Caco-2 (cell line): ENCODE measurements around the gene TRPM8. TPM values are rescaled to one million over a fixed set of nuclear protein-coding genes. Genes with fewer than 3 reads are reported as not detected.

Experiments used
- BruUV-seq: library from RNA; stranded (reverse); fragments of 400-500 nt; replicated peaks from 2 replicates; lab custom pipeline; 2021; lab: Mats Ljungman, UMichigan
- CTCF ChIA-PET: fragments of 300-600 bp; sonication (Branson Sonifier 250); formaldehyde crosslinking; loops from one replicate; lab custom pipeline; 2022; ENCODE audit warnings: antibody characterized with exemption; lab: Charles Lee
- POLR2A ChIA-PET: fragments of 300-600 bp; sonication (Branson Sonifier 250); formaldehyde crosslinking; loops from one replicate; lab custom pipeline; 2022; ENCODE audit warnings: antibody characterized with exemption; lab: Charles Lee
- DNase-seq, 2 experiments: peaks; one replicate each; pipeline versions ENCODE4 v3.0.0 to v3.0.0-alpha.2; 2020 to 2022
- H3K27me3 ChIP-seq: replicated peaks from 2 replicates; pipeline ENCODE4 v1.6.0; 2011; ENCODE audit warnings: low read length; ENCODE audit not compliant: control insufficient read depth, insufficient read depth
- H3K36me3 ChIP-seq: 2 replicates; pipeline ENCODE4 v1.5.1; 2011; ENCODE audit warnings: low read length; ENCODE audit not compliant: control insufficient read depth, insufficient read depth
- H3K4me1 ChIP-seq: fragments of 250-450 bp; sonication (Bioruptor Pico); 2 replicates; pipeline ENCODE4 v1.5.1; 2020; ENCODE audit warnings: mild to moderate bottlenecking
- H3K4me3 ChIP-seq: 2 replicates; pipeline ENCODE4 v1.5.1; 2011; ENCODE audit warnings: low read depth, mild to moderate bottlenecking, control low read depth, low read length
- H3K9me3 ChIP-seq: fragments of 250-450 bp; sonication (Bioruptor Pico); 2 replicates; pipeline ENCODE4 v1.5.1; 2020; ENCODE audit warnings: mild to moderate bottlenecking, moderate library complexity
- H3K27ac Mint-ChIP-seq: one replicate; pipeline ENCODE4 v1.8.0; 2022; ENCODE audit warnings: mixed read lengths; ENCODE audit not compliant: unreplicated experiment
- H3K27me3 Mint-ChIP-seq: one replicate; pipeline ENCODE4 v1.8.0; 2022; ENCODE audit warnings: mixed read lengths; ENCODE audit not compliant: insufficient read depth, unreplicated experiment
- H3K36me3 Mint-ChIP-seq: one replicate; pipeline ENCODE4 v1.8.0; 2022; ENCODE audit warnings: mild to moderate bottlenecking, mixed read lengths; ENCODE audit not compliant: insufficient read depth, unreplicated experiment
- H3K4me1 Mint-ChIP-seq: one replicate; pipeline ENCODE4 v1.8.0; 2022; ENCODE audit warnings: low read depth, mixed read lengths; ENCODE audit not compliant: unreplicated experiment
- H3K4me3 Mint-ChIP-seq: one replicate; pipeline ENCODE4 v1.8.0; 2022; ENCODE audit warnings: mild to moderate bottlenecking, moderate library complexity, mixed read lengths; ENCODE audit not compliant: unreplicated experiment
- H3K9me3 Mint-ChIP-seq: one replicate; pipeline ENCODE4 v1.8.0; 2022; ENCODE audit warnings: mixed read lengths; ENCODE audit not compliant: unreplicated experiment
- CTCF ChIP-seq, 2 experiments: fragments of 200-600 bp in 1 of 2; IDR thresholded peaks; 1 replicate in 1 of 2; 2 replicates in 1 of 2; pipeline versions ENCODE4 v1.5.1 to v1.8.0; 2011 to 2022; ENCODE audit warnings: antibody characterized with exemption in 1 of 2, control low read depth in 1 of 2, inconsistent platforms in 1 of 2, low read depth in 1 of 2, low read length in 1 of 2, mild to moderate bottlenecking in 1 of 2, moderate library complexity in 1 of 2; ENCODE audit not compliant: insufficient read depth in 1 of 2, severe bottlenecking in 1 of 2, unreplicated experiment in 1 of 2
- intact Hi-C: fragments of 100-400 bp; cut with micrococcal nuclease; formaldehyde crosslinking; loops from one replicate; pipeline ENCODE4 v1.10.0; 2022; ENCODE audit not compliant: unreplicated experiment
- total RNA-seq: library from RNA; stranded (reverse); gene quantifications from 2 replicates; pipeline ENCODE4 v1.2.3, GENCODE V29; 2022

Gene TRPM8
- total RNA-seq, 1 experiment from 2014 or later, result not detected

- ChIA-PET POLR2A (no interaction called here), CTCF (no interaction called here)
- intact Hi-C loops, result no loop called here
- no peak for TF ChIP-seq CTCF (IDR thresholded peaks at IDR 0.05; ENCODE audit: insufficient read depth in 1 of 2, low read depth in 1 of 2, low read length in 1 of 2, severe bottlenecking in 1 of 2, unreplicated experiment in 1 of 2)
- peak overlapping the region; percentile 15 for H3K4me3 Mint-ChIP-seq
- BruUV-seq, result no TSS peak
- H3K36me3 Mint-ChIP-seq, result no peaks in the 10 kb centered on the region
- peaks cover 19% of the 10 kb centered on the region for H3K9me3 Mint-ChIP-seq
- Histone ChIP-seq H3K4me3 (no peak overlapping the region), H3K9me3 (no peaks in the 10 kb centered on the region), H3K4me1 (no peaks in the 10 kb centered on the region), H3K27me3 (no peaks in the 10 kb centered on the region), H3K36me3 (no peaks in the 10 kb centered on the region)
- peaks cover 16% of the 10 kb centered on the region for H3K27me3 Mint-ChIP-seq
- no peak for DNase-seq
- no peaks in the 10 kb centered on the region for H3K4me1 Mint-ChIP-seq
- no peak overlapping the region for H3K27ac Mint-ChIP-seq
These were observed 108.8 kb downstream of the TRPM8 start for GRCh38 chr2:234025891-234026401.

GRCh38 chr2:234026693-234027254 lies 109.6 kb downstream of the TRPM8 start:
- H3K4me3 ChIP-seq, result no peak overlapping the region
- H3K27me3 Mint-ChIP-seq, result peaks cover 16% of the 10 kb centered on the region
- CTCF ChIA-PET, result no interaction called here
- no peak for TF ChIP-seq CTCF (IDR thresholded peaks at IDR 0.05; ENCODE audit: insufficient read depth in 1 of 2, low read depth in 1 of 2, low read length in 1 of 2, severe bottlenecking in 1 of 2, unreplicated experiment in 1 of 2)
- no peak overlapping the region for H3K4me3 Mint-ChIP-seq
- no peak for DNase-seq
- no peaks in the 10 kb centered on the region for H3K4me1 ChIP-seq
- no TSS peak for BruUV-seq
- no peaks in the 10 kb centered on the region for H3K27me3 ChIP-seq
- no peak overlapping the region for H3K27ac Mint-ChIP-seq
- H3K36me3 Mint-ChIP-seq, result no peaks in the 10 kb centered on the region
- H3K9me3 ChIP-seq, result no peaks in the 10 kb centered on the region
- no peaks in the 10 kb centered on the region for H3K36me3 ChIP-seq
- peaks cover 19% of the 10 kb centered on the region for H3K9me3 Mint-ChIP-seq
- intact Hi-C loops, result no loop called here
- no peaks in the 10 kb centered on the region for H3K4me1 Mint-ChIP-seq
- POLR2A ChIA-PET, result no interaction called here

GRCh38 chr2:234027641-234028040 lies 110.5 kb downstream of the TRPM8 start:
- H3K4me3 Mint-ChIP-seq, result no peak overlapping the region
- no TSS peak for BruUV-seq
- H3K36me3 ChIP-seq, result no peaks in the 10 kb centered on the region
- DNase-seq, result no peak
- POLR2A ChIA-PET, result no interaction called here
- no peak overlapping the region for H3K27ac Mint-ChIP-seq
- H3K27me3 ChIP-seq, result no peaks in the 10 kb centered on the region
- H3K36me3 Mint-ChIP-seq, result no peaks in the 10 kb centered on the region
- no peaks in the 10 kb centered on the region for H3K4me1 ChIP-seq
- no peaks in the 10 kb centered on the region for H3K4me1 Mint-ChIP-seq
- H3K4me3 ChIP-seq, result no peak overlapping the region
- no peak for TF ChIP-seq CTCF (IDR thresholded peaks at IDR 0.05; ENCODE audit: insufficient read depth in 1 of 2, low read depth in 1 of 2, low read length in 1 of 2, severe bottlenecking in 1 of 2, unreplicated experiment in 1 of 2)
- H3K27me3 Mint-ChIP-seq, result peaks cover 16% of the 10 kb centered on the region
- H3K9me3 Mint-ChIP-seq, result peaks cover 19% of the 10 kb centered on the region
- no peaks in the 10 kb centered on the region for H3K9me3 ChIP-seq
- CTCF ChIA-PET, result no interaction called here
- intact Hi-C loops, result no loop called here
